HT-29 (cell line): ENCODE results near the gene CFAP299. TPM values are rescaled to one million over a fixed set of nuclear protein-coding genes. Genes with fewer than 3 reads are reported as not detected.
"Not testable (repeated sequence)": the region's sequence is repeated elsewhere in the genome, so short reads cannot be mapped to it uniquely, and the experiment has no call there.

Experiments used
- DNase-seq: peaks from one replicate; pipeline ENCODE4 v3.0.0-alpha.2; 2015; ENCODE audit warnings: low spot score
- total RNA-seq: library from RNA; depleted of rRNA; stranded (reverse); fragments of >200 nt; shearing (Covaris generic); gene quantifications from 2 replicates; pipeline ENCODE4 v1.2.3, GENCODE V29; 2014; rRNA removed

Gene CFAP299
- total RNA-seq: not detected in 2 replicates

- DNase-seq: peak; percentile 91
Measured at GRCh38 chr4:80335554-80336358, at the start of gene CFAP299. Gene CFAP299 (plus strand): TSS chr4:80335730.

GRCh38 chr4:80286451-80286850 is 49.1 kb upstream of the CFAP299 start:
- DNase-seq: no peak

- not testable (repeated sequence) for DNase-seq
Measured at GRCh38 chr4:80290665-80291064, 44.9 kb upstream of the CFAP299 start.

- no peak for DNase-seq
Measured at GRCh38 chr4:80294206-80294605, 41.3 kb upstream of the CFAP299 start.

- no peak for DNase-seq
Measured at GRCh38 chr4:80295336-80295735, 40.2 kb upstream of the CFAP299 start.

GRCh38 chr4:80295826-80296225 is 39.7 kb upstream of the CFAP299 start:
- DNase-seq: no peak

GRCh38 chr4:80301884-80302283 is 33.6 kb upstream of the CFAP299 start:
- no peak for DNase-seq

- no peak for DNase-seq
Measured at GRCh38 chr4:80302616-80303223, 32.8 kb upstream of the CFAP299 start.

GRCh38 chr4:80305466-80305865 is 30.1 kb upstream of the CFAP299 start:
- no peak for DNase-seq

- no peak for DNase-seq
Measured at GRCh38 chr4:80306260-80306659, 29.3 kb upstream of the CFAP299 start.

GRCh38 chr4:80307183-80307735 is 28.3 kb upstream of the CFAP299 start:
- DNase-seq: peak; percentile 5

GRCh38 chr4:80307774-80308465 is 27.6 kb upstream of the CFAP299 start:
- peak; percentile 47 for DNase-seq

- no peak for DNase-seq
Measured at GRCh38 chr4:80308466-80308822, 27.1 kb upstream of the CFAP299 start.

- DNase-seq: no peak
Measured at GRCh38 chr4:80309294-80310004, 26.1 kb upstream of the CFAP299 start.

GRCh38 chr4:80311130-80311529 is 24.4 kb upstream of the CFAP299 start:
- DNase-seq: no peak

- DNase-seq: no peak
Measured at GRCh38 chr4:80312124-80312523, 23.4 kb upstream of the CFAP299 start.

GRCh38 chr4:80313627-80314026 is 21.9 kb upstream of the CFAP299 start:
- DNase-seq: no peak

- not testable (repeated sequence) for DNase-seq
Measured at GRCh38 chr4:80315848-80316247, 19.7 kb upstream of the CFAP299 start.

- no peak for DNase-seq
Measured at GRCh38 chr4:80321341-80321740, 14.2 kb upstream of the CFAP299 start.

- no peak for DNase-seq
Measured at GRCh38 chr4:80321776-80322175, 13.8 kb upstream of the CFAP299 start.

- peak; percentile 45 for DNase-seq
Measured at GRCh38 chr4:80322716-80323115, 12.8 kb upstream of the CFAP299 start.

GRCh38 chr4:80324171-80324570 is 11.4 kb upstream of the CFAP299 start:
- DNase-seq: no peak
